Natural killer cell (primary cell): ENCODE measurements around the gene RPS19. TPM values are rescaled to one million over a fixed set of nuclear protein-coding genes. Genes with fewer than 3 reads are reported as not detected.
"Not testable (repeated sequence)": the region's sequence is repeated elsewhere in the genome, so short reads cannot be mapped to it uniquely, and the experiment has no call there.

Experiments used
- ATAC-seq, 3 donors: fragments of 150-1000 bp in 2 of 3; fragments of 200-7000 bp in 1 of 3; cut with Tn5 transposase; 1 replicate in 1 of 3; 2 replicates in 2 of 3; pipeline ENCODE4 v1.10.0; 2021; ENCODE audit warnings: mild to moderate bottlenecking in 2 of 3, moderate library complexity in 2 of 3
- DNase-seq, 2 donors: peaks; one replicate each; pipeline versions ENCODE4 v3.0.0 to v3.0.0-alpha.2; 2013 to 2021; ENCODE audit warnings: mixed read lengths in 1 of 2
- H3K27ac ChIP-seq: one replicate; pipeline ENCODE4 v1.5.1; 2013; ENCODE audit warnings: mild to moderate bottlenecking, low read length
- H3K27me3 ChIP-seq: one replicate; pipeline ENCODE4 v1.6.1; 2013; ENCODE audit warnings: low read length; ENCODE audit not compliant: control insufficient read depth, insufficient read depth
- H3K36me3 ChIP-seq: one replicate; pipeline ENCODE4 v1.6.1; 2013; ENCODE audit warnings: low read length; ENCODE audit not compliant: control insufficient read depth, insufficient read depth
- H3K4me1 ChIP-seq: one replicate; pipeline ENCODE4 v1.6.1; 2013; ENCODE audit warnings: low read length; ENCODE audit not compliant: control insufficient read depth, insufficient read depth
- H3K4me3 ChIP-seq: one replicate; pipeline ENCODE4 v1.5.1; 2013; ENCODE audit warnings: low read length
- H3K9me3 ChIP-seq: one replicate; pipeline ENCODE4 v1.6.1; 2013; ENCODE audit warnings: low read length; ENCODE audit not compliant: control insufficient read depth, insufficient read depth
- H3K27ac Mint-ChIP-seq, 2 donors: one replicate each; pipeline ENCODE4 v1.8.0; 2022; ENCODE audit warnings: mild to moderate bottlenecking in 2 of 2, mixed read lengths in 2 of 2, moderate library complexity in 1 of 2
- H3K27me3 Mint-ChIP-seq, 2 donors: one replicate each; pipeline ENCODE4 v1.8.0; 2022; ENCODE audit warnings: low read depth in 2 of 2, mixed read lengths in 2 of 2
- H3K36me3 Mint-ChIP-seq: one replicate; pipeline ENCODE4 v1.8.0; 2022; ENCODE audit warnings: mixed read lengths
- H3K4me1 Mint-ChIP-seq, 2 donors: one replicate each; pipeline ENCODE4 v1.8.0; 2022; ENCODE audit warnings: mixed read lengths in 2 of 2
- H3K4me3 Mint-ChIP-seq: one replicate; pipeline ENCODE4 v1.8.0; 2022; ENCODE audit warnings: mild to moderate bottlenecking, moderate library complexity, mixed read lengths
- H3K9me3 Mint-ChIP-seq, 2 donors: one replicate each; pipeline ENCODE4 v1.8.0; 2022; ENCODE audit warnings: mixed read lengths in 2 of 2
- WGBS: methylation state at CpG from one replicate; pipeline ENCODE4 v1.1.7; 2013; ENCODE audit warnings: missing lambda C conversion rate; ENCODE audit not compliant: insufficient coverage; 5-methylcytosine and 5-hydroxymethylcytosine counted together
- intact Hi-C: fragments of 100-400 bp; cut with micrococcal nuclease; formaldehyde crosslinking; loops from one replicate; pipeline ENCODE4 v1.14.2; 2022
- total RNA-seq, 4 donors: library from RNA; stranded (reverse); fragments of 120-200 nt in 1 of 4; gene quantifications; one replicate each; pipeline versions ENCODE4 v1.2.3 to v1.2.4, GENCODE V29; 2013 to 2022
- TF ChIP-seq, protein P1 (sequence below): fragments of 200-600 bp; IDR thresholded peaks from one replicate; pipeline ENCODE4 v1.8.0; 2022; ENCODE audit warnings: antibody characterized with exemption

Gene RPS19
- total RNA-seq, 3 donors from 2014 or later (not counting 1 experiment from before 2014, with no cell fraction given): 1,358 to 1,814 (median 1,709) TPM

DNA sequence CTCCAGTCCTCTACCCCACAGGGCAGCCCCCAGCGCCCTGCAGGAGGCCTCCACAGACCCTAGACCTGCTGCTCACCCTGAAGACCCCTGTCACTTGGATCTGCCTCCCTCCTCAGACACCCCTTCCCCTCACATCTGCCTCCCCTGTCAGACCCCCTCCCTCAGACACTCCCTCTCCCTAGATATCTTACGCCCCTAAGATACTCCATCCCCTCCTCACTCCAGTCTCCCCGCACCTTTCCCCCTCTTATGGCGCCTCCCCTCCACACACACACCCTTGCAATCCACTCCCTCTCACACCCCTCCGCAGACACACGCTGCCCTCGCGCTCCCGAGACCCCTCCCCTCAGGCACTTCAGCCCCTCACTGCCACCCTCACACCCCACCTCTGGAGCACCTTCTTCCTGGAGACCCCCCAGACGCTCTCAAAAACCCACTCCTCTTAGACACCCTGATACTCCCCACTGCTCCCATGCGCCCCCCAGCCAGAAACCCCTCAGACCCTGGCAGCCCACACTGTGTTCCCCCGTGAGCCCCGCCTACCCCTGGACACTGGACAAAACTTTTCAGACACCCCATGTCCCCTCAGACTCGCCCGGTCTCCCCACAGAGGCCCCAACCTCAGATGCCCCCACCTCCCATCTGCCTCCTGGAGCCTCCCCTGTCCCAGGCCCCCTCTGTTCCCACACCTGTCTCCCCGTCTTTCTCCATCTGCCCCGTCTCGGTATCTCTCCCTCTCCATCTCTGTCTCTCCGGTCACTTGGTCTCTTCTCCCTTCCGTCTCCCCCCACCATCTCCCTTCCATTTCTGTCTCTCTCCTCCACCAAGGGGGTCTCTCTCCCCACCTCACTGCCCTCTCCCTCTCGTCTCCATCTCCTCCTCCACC is 53.7 kb downstream of the RPS19 start:
- Histone ChIP-seq H3K4me3 (no peak overlapping the region), H3K27me3 (peaks cover 42% of the 10 kb centered on the region), H3K4me1 (peaks cover 46% of the 10 kb centered on the region), H3K36me3 (no peaks in the 10 kb centered on the region), H3K9me3 (no peaks in the 10 kb centered on the region), H3K27ac (no peak overlapping the region)
- H3K27ac Mint-ChIP-seq: peak overlapping the region in 1 of 2 donors; percentile 58
- TF ChIP-seq, protein P1, sequence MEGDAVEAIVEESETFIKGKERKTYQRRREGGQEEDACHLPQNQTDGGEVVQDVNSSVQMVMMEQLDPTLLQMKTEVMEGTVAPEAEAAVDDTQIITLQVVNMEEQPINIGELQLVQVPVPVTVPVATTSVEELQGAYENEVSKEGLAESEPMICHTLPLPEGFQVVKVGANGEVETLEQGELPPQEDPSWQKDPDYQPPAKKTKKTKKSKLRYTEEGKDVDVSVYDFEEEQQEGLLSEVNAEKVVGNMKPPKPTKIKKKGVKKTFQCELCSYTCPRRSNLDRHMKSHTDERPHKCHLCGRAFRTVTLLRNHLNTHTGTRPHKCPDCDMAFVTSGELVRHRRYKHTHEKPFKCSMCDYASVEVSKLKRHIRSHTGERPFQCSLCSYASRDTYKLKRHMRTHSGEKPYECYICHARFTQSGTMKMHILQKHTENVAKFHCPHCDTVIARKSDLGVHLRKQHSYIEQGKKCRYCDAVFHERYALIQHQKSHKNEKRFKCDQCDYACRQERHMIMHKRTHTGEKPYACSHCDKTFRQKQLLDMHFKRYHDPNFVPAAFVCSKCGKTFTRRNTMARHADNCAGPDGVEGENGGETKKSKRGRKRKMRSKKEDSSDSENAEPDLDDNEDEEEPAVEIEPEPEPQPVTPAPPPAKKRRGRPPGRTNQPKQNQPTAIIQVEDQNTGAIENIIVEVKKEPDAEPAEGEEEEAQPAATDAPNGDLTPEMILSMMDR: no peak
- peak overlapping the region; percentile 75 for H3K4me3 Mint-ChIP-seq
- 15% methylated on average over 21 of the region's 21 CpGs for WGBS
- ATAC-seq: no peak
- H3K27me3 Mint-ChIP-seq: peaks cover 0 to 18% of the 10 kb centered on the region in 2 donors
- no peaks in the 10 kb centered on the region for H3K36me3 Mint-ChIP-seq
- H3K4me1 Mint-ChIP-seq: peaks cover 8 to 26% of the 10 kb centered on the region in 2 donors
- no peak for DNase-seq
- no peaks in the 10 kb centered on the region for H3K9me3 Mint-ChIP-seq
- intact Hi-C loops: no loop called here

DNA sequence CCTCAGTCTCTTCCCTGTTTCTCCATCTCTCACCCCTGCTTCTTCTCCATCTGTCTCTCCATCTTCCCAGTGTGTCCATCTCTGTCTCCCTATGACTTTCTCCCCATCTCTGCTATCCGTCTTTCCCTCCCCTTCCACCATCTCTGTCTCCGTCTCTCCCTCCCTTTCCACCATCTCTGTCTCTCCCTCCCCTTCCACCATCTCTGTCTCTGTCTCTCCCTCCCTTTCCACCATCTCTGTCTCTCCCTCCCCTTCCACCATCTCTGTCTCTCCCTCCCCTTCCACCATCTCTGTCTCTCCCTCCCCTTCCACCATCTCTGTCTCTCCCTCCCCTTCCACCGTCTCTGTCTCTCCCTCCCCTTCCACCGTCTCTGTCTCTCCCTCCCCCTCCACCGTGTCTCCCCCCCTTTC is 54.4 kb downstream of the RPS19 start:
- WGBS: 22% methylated on average over 1 of the region's 5 CpGs
- H3K36me3 Mint-ChIP-seq, intact Hi-C loops, DNase-seq, H3K36me3 ChIP-seq, H3K27ac ChIP-seq, H3K4me3 ChIP-seq, H3K27ac Mint-ChIP-seq, H3K9me3 ChIP-seq, H3K9me3 Mint-ChIP-seq, ATAC-seq: not testable (repeated sequence)
- Histone ChIP-seq H3K4me1 (peaks cover 46% of the 10 kb centered on the region), H3K27me3 (peaks cover 42% of the 10 kb centered on the region)
- Mint-ChIP-seq H3K4me1 (peaks cover 2 to 26% of the 10 kb centered on the region in 2 donors), H3K27me3 (peaks cover 0 to 18% of the 10 kb centered on the region in 2 donors), H3K4me3 (peak overlapping the region; percentile 75)

DNA sequence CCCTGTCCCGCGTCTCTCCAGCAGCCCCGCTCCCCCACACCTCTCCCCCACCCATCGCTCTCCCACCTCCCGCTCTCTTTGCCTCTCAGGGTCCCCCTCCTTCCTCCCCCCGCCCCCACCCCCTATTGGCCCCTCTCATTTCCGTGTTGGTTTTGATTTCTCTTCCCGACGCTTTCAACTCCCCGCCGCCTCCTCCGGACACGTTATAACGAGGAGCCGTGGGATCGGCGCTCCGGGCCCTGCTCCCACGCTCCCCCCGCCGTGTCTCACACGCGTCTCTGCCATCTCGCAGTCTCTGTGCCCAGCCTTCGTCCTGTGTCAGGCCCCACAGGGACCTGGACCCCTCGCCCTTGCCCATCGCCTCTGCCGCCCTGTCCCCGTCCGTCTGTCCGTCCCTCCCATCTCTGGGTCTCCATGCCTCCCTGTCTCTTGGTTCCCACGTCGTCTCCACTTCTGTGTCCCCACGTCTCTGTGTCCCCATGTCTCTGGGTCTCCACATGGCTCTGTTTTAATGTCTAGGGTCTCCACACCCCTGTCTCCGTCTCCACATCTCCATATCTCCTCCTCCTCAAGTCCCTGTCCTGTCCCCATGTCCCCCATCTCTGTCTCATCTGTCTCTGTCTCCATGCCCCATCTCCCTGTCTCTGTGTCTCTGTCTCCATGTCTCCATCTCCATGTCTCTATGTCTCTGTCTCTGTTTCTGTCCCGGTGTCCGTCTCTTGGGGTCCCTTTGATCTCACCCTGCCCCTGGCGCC is 55.1 kb downstream of the RPS19 start:
- peaks cover 46% of the 10 kb centered on the region for H3K4me1 ChIP-seq
- DNase-seq (peak in 1 of 2 donors; percentile 55), ATAC-seq (no peak)
- Mint-ChIP-seq H3K4me1 (peaks cover 0 to 24% of the 10 kb centered on the region in 2 donors), H3K9me3 (no peaks in the 10 kb centered on the region), H3K4me3 (peak overlapping the region; percentile 32), H3K36me3 (no peaks in the 10 kb centered on the region), H3K27me3 (peaks cover 0 to 18% of the 10 kb centered on the region in 2 donors), H3K27ac (no peak overlapping the region)
- no peak overlapping the region for H3K27ac ChIP-seq
- intact Hi-C loops: no loop called here
- TF ChIP-seq, protein P1: no peak
- H3K36me3 ChIP-seq: no peaks in the 10 kb centered on the region
- no peak overlapping the region for H3K4me3 ChIP-seq
- no peaks in the 10 kb centered on the region for H3K9me3 ChIP-seq
- 6% methylated on average over 34 of the region's 38 CpGs for WGBS
- H3K27me3 ChIP-seq: peaks cover 44% of the 10 kb centered on the region
